SJSA1 (cell line): ENCODE data around the gene GXYLT2. TPM values are rescaled to one million over a fixed set of nuclear protein-coding genes. Genes with fewer than 3 reads are reported as not detected.
A peak's percentile ranks its signal among the peaks of the same experiment; 100 is the strongest.
"Not testable (repeated sequence)": the region's sequence is repeated elsewhere in the genome, so short reads cannot be mapped to it uniquely, and the experiment has no call there.

Experiments used
- DNase-seq, 2 experiments: peaks; one replicate each; pipeline ENCODE4 v3.0.0-alpha.2; 2015 to 2020; ENCODE audit warnings: low spot score in 2 of 2, low read depth in 1 of 2
- H3K27ac ChIP-seq: fragments of 250-450 bp; sonication (Bioruptor Pico); 2 replicates; pipeline ENCODE4 v1.5.1; 2020; ENCODE audit warnings: mild to moderate bottlenecking, moderate library complexity
- H3K27me3 ChIP-seq: fragments of 250-450 bp; sonication (Bioruptor Pico); replicated peaks from 2 replicates; pipeline ENCODE4 v1.5.1; 2020; ENCODE audit warnings: mild to moderate bottlenecking, moderate library complexity
- H3K36me3 ChIP-seq: fragments of 250-450 bp; sonication (Bioruptor Pico); 2 replicates; pipeline ENCODE4 v1.5.1; 2020; ENCODE audit warnings: mild to moderate bottlenecking
- H3K4me1 ChIP-seq: fragments of 250-450 bp; sonication (Bioruptor Pico); replicated peaks from 2 replicates; pipeline ENCODE4 v1.6.1; 2021; ENCODE audit warnings: mild to moderate bottlenecking
- H3K4me3 ChIP-seq: fragments of 250-450 bp; sonication (Bioruptor Pico); 2 replicates; pipeline ENCODE4 v1.5.1; 2020; ENCODE audit warnings: mild to moderate bottlenecking
- H3K9me3 ChIP-seq: fragments of 250-450 bp; sonication (Bioruptor Pico); replicated peaks from 2 replicates; pipeline ENCODE4 v1.5.1; 2020; ENCODE audit warnings: mild to moderate bottlenecking
- total RNA-seq: library from RNA; depleted of rRNA; stranded (reverse); fragments of >200 nt; shearing (Covaris generic); gene quantifications from 2 replicates; pipeline ENCODE4 v1.2.3, GENCODE V29; 2014

Gene GXYLT2
- total RNA-seq, 1 experiment from 2014 or later, result 13.3 TPM

DNA sequence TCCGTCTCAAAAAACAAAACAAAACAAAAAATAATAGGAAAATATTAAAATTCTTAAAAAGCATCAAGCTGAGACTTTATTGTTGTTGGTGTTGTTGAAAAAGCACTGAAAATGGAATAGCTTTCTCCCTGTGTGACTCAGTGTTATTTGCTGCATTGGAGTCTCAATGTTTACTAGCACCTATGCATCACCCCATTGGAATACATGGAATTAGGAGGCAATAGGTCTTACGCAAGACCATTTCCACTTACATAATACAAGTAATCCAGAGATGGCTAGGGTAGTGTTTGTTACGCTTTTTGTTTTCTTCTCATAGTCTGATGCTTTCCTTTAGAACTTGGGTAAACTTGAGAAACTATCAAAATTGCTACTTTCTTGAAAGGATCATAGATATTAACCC, 15.2 kb downstream of the GXYLT2 start:
- peaks cover 26% of the 10 kb centered on the region for H3K4me1 ChIP-seq
- H3K27ac ChIP-seq, result peak overlapping the region; percentile 84
- H3K9me3 ChIP-seq, result no peaks in the 10 kb centered on the region
- H3K36me3 ChIP-seq, result no peaks in the 10 kb centered on the region
- peak in 1 of 2 experiments; percentile 66 for DNase-seq
- H3K4me3 ChIP-seq, result no peak overlapping the region
- no peaks in the 10 kb centered on the region for H3K27me3 ChIP-seq

GRCh38 chr3:72904163-72904562, 16.3 kb downstream of the GXYLT2 start:
- no peak overlapping the region for H3K4me3 ChIP-seq
- no peak for DNase-seq
- H3K27ac ChIP-seq, result peak overlapping the region; percentile 84; the same call in 1 of the 2 replicates
- H3K4me1 ChIP-seq, result peaks cover 26% of the 10 kb centered on the region
- H3K27me3 ChIP-seq, result no peaks in the 10 kb centered on the region
- no peaks in the 10 kb centered on the region; the same call in 1 of the 2 replicates for H3K36me3 ChIP-seq
- H3K9me3 ChIP-seq, result no peaks in the 10 kb centered on the region

GRCh38 chr3:72906154-72906553, 18.3 kb downstream of the GXYLT2 start:
- no peaks in the 10 kb centered on the region for H3K9me3 ChIP-seq
- H3K27me3 ChIP-seq, result no peaks in the 10 kb centered on the region
- DNase-seq, result no peak
- no peak overlapping the region for H3K27ac ChIP-seq
- H3K4me3 ChIP-seq, result no peak overlapping the region
- H3K4me1 ChIP-seq, result peaks cover 26% of the 10 kb centered on the region
- H3K36me3 ChIP-seq, result no peaks in the 10 kb centered on the region; the same call in none of the 2 replicates

GRCh38 chr3:72907131-72907711, 19.4 kb downstream of the GXYLT2 start:
- no peaks in the 10 kb centered on the region for H3K9me3 ChIP-seq
- DNase-seq, result no peak
- H3K27ac ChIP-seq, result no peak overlapping the region
- no peaks in the 10 kb centered on the region for H3K27me3 ChIP-seq
- H3K36me3 ChIP-seq, result no peaks in the 10 kb centered on the region; the same call in none of the 2 replicates
- peaks cover 21% of the 10 kb centered on the region for H3K4me1 ChIP-seq
- H3K4me3 ChIP-seq, result no peak overlapping the region

DNA sequence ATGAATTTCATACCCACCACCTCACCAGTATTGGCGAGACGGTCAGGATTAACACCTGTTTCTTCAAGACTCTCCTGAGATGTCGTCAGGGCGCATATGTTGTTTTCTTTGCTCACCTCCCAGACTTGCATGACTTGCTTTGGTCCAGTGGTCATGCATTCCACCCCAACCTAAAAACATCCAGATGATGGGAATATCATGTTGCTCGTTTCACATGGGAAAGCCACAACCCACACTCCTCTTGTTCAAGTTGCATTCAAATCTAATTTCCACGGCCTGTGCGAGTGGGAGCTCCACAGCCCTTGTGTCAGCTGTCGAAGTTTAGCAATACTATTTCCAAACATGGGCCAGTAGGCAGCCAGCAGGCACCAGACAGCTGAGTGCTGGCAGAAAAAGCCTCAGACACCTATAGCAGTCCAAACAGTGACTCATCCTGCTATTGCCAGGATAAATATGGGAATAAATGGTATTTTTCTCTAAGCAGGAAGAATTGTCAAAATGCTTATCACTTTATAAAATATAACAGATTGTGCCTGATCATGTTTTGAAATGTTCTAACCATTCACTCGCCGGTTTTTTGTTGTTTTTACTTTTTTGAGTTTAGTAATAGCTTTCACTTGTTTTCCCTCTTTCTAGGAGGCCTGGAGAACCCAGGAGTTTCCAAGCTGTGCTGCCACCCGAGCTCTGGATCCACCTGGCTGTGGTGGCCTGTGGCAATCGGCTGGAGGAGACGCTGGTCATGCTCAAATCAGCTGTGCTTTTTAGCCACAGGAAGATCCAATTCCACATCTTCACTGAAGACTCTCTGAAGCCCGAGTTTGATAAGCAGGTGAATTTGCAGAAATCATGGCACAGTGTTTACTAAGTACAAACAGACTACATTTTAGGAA, 20.1 kb downstream of the GXYLT2 start:
- Histone ChIP-seq H3K9me3 (no peaks in the 10 kb centered on the region), H3K4me1 (peaks cover 16% of the 10 kb centered on the region), H3K27ac (no peak overlapping the region), H3K4me3 (no peak overlapping the region), H3K27me3 (no peaks in the 10 kb centered on the region), H3K36me3 (no peaks in the 10 kb centered on the region; the same call in none of the 2 replicates)
- DNase-seq, result no peak

DNA sequence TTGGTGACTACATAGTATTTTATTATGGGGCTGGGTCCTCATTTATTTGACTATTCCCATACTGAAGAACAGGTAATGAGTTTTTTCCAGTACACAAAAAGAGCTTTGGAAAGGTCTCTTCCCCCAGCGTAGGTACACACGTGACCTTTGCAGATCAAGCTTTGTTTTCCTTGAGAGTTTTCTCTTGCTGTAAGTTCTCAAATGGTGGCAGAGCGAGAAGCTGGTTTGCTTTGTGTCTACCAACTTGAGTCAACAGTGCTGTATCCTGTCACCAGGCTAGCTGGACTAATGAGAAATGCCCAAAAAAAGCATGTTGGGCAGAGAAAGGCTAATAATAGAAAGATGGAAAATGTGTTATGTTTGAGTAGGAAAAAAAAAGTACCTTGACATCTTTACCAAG, 21.7 kb downstream of the GXYLT2 start:
- Histone ChIP-seq H3K27ac (no peak overlapping the region), H3K4me3 (no peak overlapping the region), H3K9me3 (no peaks in the 10 kb centered on the region), H3K27me3 (no peaks in the 10 kb centered on the region), H3K4me1 (peaks cover 5% of the 10 kb centered on the region), H3K36me3 (no peaks in the 10 kb centered on the region; the same call in none of the 2 replicates)
- no peak for DNase-seq

DNA sequence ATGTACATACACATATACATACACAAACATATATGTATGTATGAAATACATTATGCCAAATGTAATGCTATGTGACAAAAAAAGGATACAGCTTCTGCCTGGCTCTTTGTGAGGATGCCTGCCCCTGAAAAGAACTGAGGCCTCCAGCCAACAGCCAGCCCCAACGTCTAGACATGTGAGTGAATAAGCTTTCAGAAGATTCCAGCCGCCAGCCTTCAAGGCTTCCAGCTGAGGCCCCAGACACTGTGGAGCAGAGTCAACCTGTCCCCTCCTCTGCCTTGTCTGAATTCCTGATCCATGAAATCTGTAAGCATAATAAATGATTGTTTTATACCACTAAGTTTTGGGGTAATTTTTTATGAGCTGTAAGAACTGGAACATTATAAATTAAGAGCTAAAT, 24.7 kb downstream of the GXYLT2 start:
- Histone ChIP-seq H3K4me1 (peaks cover 5% of the 10 kb centered on the region), H3K4me3 (no peak overlapping the region), H3K36me3 (no peaks in the 10 kb centered on the region; the same call in none of the 2 replicates), H3K9me3 (no peaks in the 10 kb centered on the region), H3K27me3 (no peaks in the 10 kb centered on the region), H3K27ac (no peak overlapping the region)
- DNase-seq, result no peak

- Histone ChIP-seq H3K4me1 (no peaks in the 10 kb centered on the region), H3K27ac (no peak overlapping the region), H3K36me3 (no peaks in the 10 kb centered on the region; the same call in 1 of the 2 replicates), H3K27me3 (no peaks in the 10 kb centered on the region), H3K4me3 (no peak overlapping the region), H3K9me3 (no peaks in the 10 kb centered on the region)
- no peak for DNase-seq
Observed at GRCh38 chr3:72914383-72914782, 26.5 kb downstream of the GXYLT2 start.

DNA sequence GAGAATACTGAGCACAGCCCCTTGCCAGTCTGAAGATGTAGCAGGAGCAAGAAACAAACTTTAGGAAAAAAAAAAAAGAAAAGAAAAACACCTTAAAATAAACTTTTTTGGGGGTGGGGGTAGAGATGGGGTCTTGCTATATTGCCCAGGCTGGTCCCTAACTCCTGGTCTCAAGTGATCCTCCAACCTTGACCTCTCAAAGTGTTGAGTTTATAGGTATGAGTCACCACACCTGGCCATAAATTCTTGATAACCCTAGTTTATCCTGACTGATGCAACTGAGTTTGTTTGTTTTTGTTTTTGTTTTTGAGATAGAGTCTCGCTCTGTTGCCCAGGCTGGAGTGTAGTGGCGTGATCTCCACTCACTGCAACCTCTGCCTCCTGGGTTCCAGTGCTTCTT, 28.4 kb downstream of the GXYLT2 start:
- no peaks in the 10 kb centered on the region for H3K4me1 ChIP-seq
- H3K36me3 ChIP-seq, result no peaks in the 10 kb centered on the region
- H3K9me3 ChIP-seq, result no peaks in the 10 kb centered on the region
- H3K27me3 ChIP-seq, result no peaks in the 10 kb centered on the region
- no peak overlapping the region for H3K27ac ChIP-seq
- no peak overlapping the region for H3K4me3 ChIP-seq
- DNase-seq, result no peak

- no peak overlapping the region for H3K27ac ChIP-seq
- no peaks in the 10 kb centered on the region for H3K9me3 ChIP-seq
- peaks cover 4% of the 10 kb centered on the region for H3K36me3 ChIP-seq
- no peaks in the 10 kb centered on the region for H3K4me1 ChIP-seq
- no peaks in the 10 kb centered on the region for H3K27me3 ChIP-seq
- DNase-seq, result no peak
- no peak overlapping the region for H3K4me3 ChIP-seq
Observed at GRCh38 chr3:72919520-72919919, 31.7 kb downstream of the GXYLT2 start.

GRCh38 chr3:72924055-72924454, 36.2 kb downstream of the GXYLT2 start:
- Histone ChIP-seq H3K27me3 (no peaks in the 10 kb centered on the region), H3K9me3 (no peaks in the 10 kb centered on the region), H3K36me3 (peaks cover 4% of the 10 kb centered on the region), H3K27ac (no peak overlapping the region), H3K4me3 (no peak overlapping the region), H3K4me1 (no peaks in the 10 kb centered on the region)
- DNase-seq, result no peak

- DNase-seq, H3K27me3 ChIP-seq, H3K27ac ChIP-seq, H3K9me3 ChIP-seq, H3K4me3 ChIP-seq, H3K36me3 ChIP-seq, H3K4me1 ChIP-seq: not testable (repeated sequence)
Observed at GRCh38 chr3:72928781-72929735, 41.2 kb downstream of the GXYLT2 start.

DNA sequence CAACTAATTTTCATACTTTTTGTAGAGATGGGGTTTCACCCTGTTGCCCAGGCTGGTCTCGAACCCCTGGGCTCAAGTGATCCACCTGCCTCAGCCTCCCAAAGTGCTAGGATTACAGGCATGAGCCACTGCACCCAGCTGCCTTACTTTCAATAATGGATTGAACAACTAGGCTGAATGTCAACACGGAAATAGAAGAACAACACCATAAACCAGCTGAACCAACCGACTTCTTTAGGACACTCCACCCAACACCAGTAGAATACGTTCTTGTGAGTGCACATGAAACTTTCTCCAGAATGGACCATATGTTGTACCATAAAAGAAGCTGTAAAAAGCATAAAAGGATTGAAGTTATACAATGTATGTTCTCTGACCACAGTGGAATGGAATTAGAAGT, 42.9 kb downstream of the GXYLT2 start:
- Histone ChIP-seq H3K4me3 (no peak overlapping the region), H3K27me3 (no peaks in the 10 kb centered on the region), H3K4me1 (no peaks in the 10 kb centered on the region), H3K27ac (no peak overlapping the region), H3K9me3 (no peaks in the 10 kb centered on the region), H3K36me3 (no peaks in the 10 kb centered on the region)
- no peak for DNase-seq
